ENCODE results near the gene CPPED1.

The CPPED1 gene

GRCh38 chr16:12744860-12745259, 58.8 kb downstream of the CPPED1 start:
- peaks cover 26% of the 10 kb centered on the region for H3K9me3 Mint-ChIP-seq
- H3K27ac Mint-ChIP-seq: no peak overlapping the region
- no peak overlapping the region for H3K4me3 Mint-ChIP-seq
- H3K27me3 Mint-ChIP-seq (ENCODE audit: low read depth): no peaks in the 10 kb centered on the region
- no peaks in the 10 kb centered on the region for H3K4me1 Mint-ChIP-seq
- H3K36me3 Mint-ChIP-seq (ENCODE audit: low read depth): peaks cover 41% of the 10 kb centered on the region
- no peak for TF ChIP-seq CTCF (IDR thresholded peaks at IDR 0.05; ENCODE audit: unreplicated experiment in 3 of 3)

GRCh38 chr16:12742741-12743140, 60.9 kb downstream of the CPPED1 start:
- TF ChIP-seq CTCF (IDR thresholded peaks at IDR 0.05; ENCODE audit: unreplicated experiment in 3 of 3): no peak
- Mint-ChIP-seq H3K27me3 (ENCODE audit: low read depth) (no peaks in the 10 kb centered on the region), H3K9me3 (peaks cover 26% of the 10 kb centered on the region), H3K4me1 (no peaks in the 10 kb centered on the region), H3K36me3 (ENCODE audit: low read depth) (peaks cover 45% of the 10 kb centered on the region), H3K27ac (no peak overlapping the region), H3K4me3 (no peak overlapping the region)

- no peak for TF ChIP-seq CTCF (IDR thresholded peaks at IDR 0.05; ENCODE audit: unreplicated experiment in 3 of 3)
- peaks cover 23% of the 10 kb centered on the region for H3K9me3 Mint-ChIP-seq
- H3K27me3 Mint-ChIP-seq (ENCODE audit: low read depth): no peaks in the 10 kb centered on the region
- peaks cover 45% of the 10 kb centered on the region for H3K36me3 Mint-ChIP-seq (ENCODE audit: low read depth)
- H3K27ac Mint-ChIP-seq: peak overlapping the region in 2 of 3 experiments; percentile 23 to 72
- no peaks in the 10 kb centered on the region for H3K4me1 Mint-ChIP-seq
- H3K4me3 Mint-ChIP-seq: no peak overlapping the region
Measured at GRCh38 chr16:12740986-12741610, 62.6 kb downstream of the CPPED1 start.

- Mint-ChIP-seq H3K27me3 (ENCODE audit: low read depth) (no peaks in the 10 kb centered on the region), H3K4me1 (no peaks in the 10 kb centered on the region), H3K9me3 (peaks cover 20% of the 10 kb centered on the region), H3K27ac (no peak overlapping the region), H3K4me3 (no peak overlapping the region), H3K36me3 (ENCODE audit: low read depth) (peaks cover 38% of the 10 kb centered on the region)
- no peak for TF ChIP-seq CTCF (IDR thresholded peaks at IDR 0.05; ENCODE audit: unreplicated experiment in 3 of 3)
Measured at GRCh38 chr16:12739738-12740137, 63.9 kb downstream of the CPPED1 start.

GRCh38 chr16:12737563-12737962, 66.1 kb downstream of the CPPED1 start:
- Mint-ChIP-seq H3K36me3 (ENCODE audit: low read depth) (peaks cover 40% of the 10 kb centered on the region), H3K4me3 (no peak overlapping the region), H3K4me1 (no peaks in the 10 kb centered on the region), H3K27me3 (ENCODE audit: low read depth) (no peaks in the 10 kb centered on the region), H3K9me3 (peaks cover 17% of the 10 kb centered on the region), H3K27ac (no peak overlapping the region)
- TF ChIP-seq CTCF (IDR thresholded peaks at IDR 0.05; ENCODE audit: unreplicated experiment in 3 of 3): no peak

GRCh38 chr16:12735805-12736204, 67.9 kb downstream of the CPPED1 start:
- no peak for TF ChIP-seq CTCF (IDR thresholded peaks at IDR 0.05; ENCODE audit: unreplicated experiment in 3 of 3)
- H3K36me3 Mint-ChIP-seq (ENCODE audit: low read depth): peaks cover 48% of the 10 kb centered on the region

More at GRCh38 chr16:12735805-12736204, 67.9 kb downstream of the CPPED1 start:
- Mint-ChIP-seq H3K27me3 (ENCODE audit: low read depth) (no peaks in the 10 kb centered on the region), H3K4me3 (no peak overlapping the region), H3K4me1 (no peaks in the 10 kb centered on the region), H3K27ac (no peak overlapping the region), H3K9me3 (peaks cover 27% of the 10 kb centered on the region)
